ENCODE data around the gene ACTBL2.

GRCh38 chr5:57495285-57496086, 12.9 kb upstream of the ACTBL2 start:
- no peak for TF ChIP-seq CTCF (IDR thresholded peaks at IDR 0.05)
- no peak for TF ChIP-seq POLR2AphosphoS5 (IDR thresholded peaks at IDR 0.05)

Data from prostate gland (tissue), 2 donors.